Muscle layer of duodenum (tissue), 2 donors: ENCODE measurements around the gene ARL5C.

Experiments used
- H3K27ac ChIP-seq: one replicate; pipeline ENCODE4 v1.7.0; 2013; ENCODE audit warnings: mild to moderate bottlenecking, low read length
- H3K27me3 ChIP-seq: one replicate; pipeline ENCODE4 v1.7.0; 2013; ENCODE audit warnings: low read depth, mild to moderate bottlenecking, control low read depth, low read length
- H3K36me3 ChIP-seq, 2 donors: one replicate each; pipeline ENCODE4 v1.7.0; 2013; ENCODE audit warnings: low read length in 2 of 2, control low read depth in 1 of 2, mild to moderate bottlenecking in 1 of 2; ENCODE audit not compliant: insufficient read depth in 2 of 2, control insufficient read depth in 1 of 2
- H3K4me1 ChIP-seq, 2 donors: one replicate each; pipeline ENCODE4 v1.7.0; 2013; ENCODE audit warnings: low read length in 2 of 2, mild to moderate bottlenecking in 2 of 2, control low read depth in 1 of 2, moderate library complexity in 1 of 2; ENCODE audit not compliant: insufficient read depth in 2 of 2, control insufficient read depth in 1 of 2
- H3K4me3 ChIP-seq, 2 donors: one replicate each; pipeline ENCODE4 v1.7.0; 2013; ENCODE audit warnings: low read length in 2 of 2, low read depth in 1 of 2, mild to moderate bottlenecking in 1 of 2
- H3K9me3 ChIP-seq, 2 donors: one replicate each; pipeline ENCODE4 v1.7.0; 2013; ENCODE audit warnings: low read length in 2 of 2, control low read depth in 1 of 2, mild to moderate bottlenecking in 1 of 2; ENCODE audit not compliant: control insufficient read depth in 1 of 2
- donor health status: healthy.

ARL5C gene

DNA sequence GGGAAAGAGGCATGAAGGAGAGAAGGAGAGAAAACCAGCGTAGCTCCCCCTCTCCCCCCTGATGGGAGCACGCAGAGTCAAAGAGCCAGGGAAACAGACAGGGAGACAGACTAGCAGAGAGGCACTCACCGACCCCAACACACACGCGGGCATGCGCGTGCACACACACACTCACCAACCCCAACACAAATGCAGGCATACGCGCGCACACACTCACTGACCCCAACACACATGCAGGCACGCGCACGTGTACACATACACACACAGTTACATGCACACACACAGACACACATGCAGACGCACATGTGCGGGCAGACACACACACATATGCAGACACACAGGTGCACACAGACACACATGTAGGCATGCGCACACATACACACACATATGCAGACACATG, 26.9 kb upstream of the ARL5C start:
- no peaks in the 10 kb centered on the region for H3K27me3 ChIP-seq
- H3K4me1 ChIP-seq = peaks cover 4 to 26% of the 10 kb centered on the region in 2 donors
- H3K9me3 ChIP-seq = no peaks in the 10 kb centered on the region
- H3K36me3 ChIP-seq = peaks cover 11 to 22% of the 10 kb centered on the region in 2 donors
- no peak overlapping the region for H3K4me3 ChIP-seq
- H3K27ac ChIP-seq = no peak overlapping the region

DNA sequence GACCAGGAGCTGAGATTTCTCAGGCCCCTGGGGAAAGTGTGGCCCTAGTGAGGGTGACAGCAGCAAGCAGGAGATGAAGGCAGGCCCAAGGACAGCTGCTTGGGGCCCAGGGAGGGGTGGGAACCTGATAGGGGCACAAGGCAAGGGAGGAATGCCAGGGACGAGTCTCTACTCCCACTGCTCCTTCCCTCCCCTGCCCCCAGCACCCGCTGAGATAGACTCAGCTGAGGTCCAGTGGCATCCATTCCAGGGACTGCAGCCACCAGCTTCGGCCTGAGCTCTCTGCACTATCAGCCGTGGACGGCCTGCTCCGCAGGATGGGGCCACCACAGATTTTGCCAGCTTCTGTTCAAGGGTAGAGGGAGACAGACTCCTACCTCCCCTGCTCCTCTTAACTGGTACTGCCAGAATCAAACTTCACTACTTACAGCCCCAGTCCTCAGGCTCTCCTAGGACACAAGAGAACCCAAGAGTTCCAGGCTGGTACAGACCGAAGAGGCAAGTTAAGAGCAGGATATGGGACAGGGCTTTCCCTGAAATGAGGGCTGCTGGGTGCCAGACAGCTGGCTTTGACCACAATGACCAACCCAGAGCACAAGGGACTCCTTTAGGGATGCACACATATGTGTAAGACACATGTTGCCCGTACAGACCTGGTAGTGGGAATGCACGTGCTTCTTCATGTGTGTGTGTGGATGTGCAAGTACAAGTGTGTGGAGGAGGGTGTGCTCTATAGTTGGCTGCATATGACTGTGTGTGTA, 26.0 kb upstream of the ARL5C start:
- Histone ChIP-seq H3K27ac (no peak overlapping the region), H3K36me3 (peaks cover 17 to 29% of the 10 kb centered on the region in 2 donors), H3K4me3 (no peak overlapping the region), H3K4me1 (peaks cover 4 to 24% of the 10 kb centered on the region in 2 donors), H3K9me3 (no peaks in the 10 kb centered on the region), H3K27me3 (no peaks in the 10 kb centered on the region)

DNA sequence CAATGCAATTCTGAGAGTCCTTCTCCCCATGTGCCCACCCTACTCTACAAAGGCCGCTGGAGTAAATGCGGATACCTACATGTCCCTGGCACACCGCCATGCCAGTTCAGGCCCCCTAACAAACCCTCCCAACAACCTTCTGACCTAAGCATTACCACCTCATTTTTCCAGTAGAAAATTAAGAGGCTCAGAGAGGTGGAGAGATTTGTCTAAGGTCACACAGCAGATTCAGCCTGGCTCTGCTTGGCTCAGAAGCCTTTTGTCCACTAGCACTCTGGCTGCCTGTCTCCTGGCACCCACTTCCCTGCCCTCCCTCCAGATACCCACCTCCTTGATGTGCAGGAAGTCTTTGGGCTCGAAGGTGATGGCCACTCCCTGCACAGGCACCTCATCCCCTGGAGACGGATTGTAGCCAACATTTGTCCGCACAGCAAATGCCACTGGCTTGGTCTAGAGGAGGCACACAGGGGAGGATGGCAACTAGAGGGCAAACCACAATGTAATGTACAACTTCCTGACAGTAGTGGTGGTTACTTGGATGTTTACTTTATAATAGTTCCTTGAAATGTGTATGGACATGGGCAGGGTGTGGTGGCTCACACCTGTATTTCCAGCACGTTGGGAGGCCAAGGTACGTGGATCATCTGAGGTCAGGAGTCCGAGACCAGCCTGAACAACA, 21.3 kb upstream of the ARL5C start:
- Histone ChIP-seq H3K36me3 (peaks cover 19 to 59% of the 10 kb centered on the region in 2 donors), H3K27me3 (no peaks in the 10 kb centered on the region), H3K9me3 (no peaks in the 10 kb centered on the region), H3K27ac (no peak overlapping the region), H3K4me3 (no peak overlapping the region), H3K4me1 (no peaks in the 10 kb centered on the region)

DNA sequence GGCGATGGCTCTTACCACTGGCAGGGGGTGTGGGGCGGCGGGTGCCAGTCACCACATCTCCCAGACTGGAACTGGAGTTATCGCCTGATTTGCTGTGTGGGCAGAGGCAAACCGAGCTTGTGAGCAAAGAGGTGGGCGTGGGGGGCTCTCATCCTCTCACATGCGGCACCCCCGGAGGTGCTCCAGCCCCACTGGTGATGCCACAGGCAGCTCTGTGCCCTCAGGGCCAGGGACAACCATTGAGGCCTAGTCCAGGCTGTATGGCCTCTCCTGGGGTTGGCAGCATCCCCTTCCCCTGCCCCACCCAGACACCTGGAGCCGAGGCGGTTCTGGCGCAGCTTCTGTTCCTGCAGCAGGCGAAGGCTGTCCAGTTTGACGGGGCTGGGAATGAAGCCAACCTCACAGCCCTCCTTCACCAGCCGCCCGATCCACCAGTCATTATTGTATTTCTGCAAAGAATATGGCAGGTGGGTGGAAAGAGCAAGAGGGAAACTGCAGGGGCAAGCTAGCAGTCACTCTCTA, 20.6 kb upstream of the ARL5C start:
- Histone ChIP-seq H3K9me3 (no peaks in the 10 kb centered on the region), H3K27ac (no peak overlapping the region), H3K4me1 (no peaks in the 10 kb centered on the region), H3K27me3 (no peaks in the 10 kb centered on the region), H3K36me3 (peaks cover 14 to 53% of the 10 kb centered on the region in 2 donors), H3K4me3 (no peak overlapping the region)

DNA sequence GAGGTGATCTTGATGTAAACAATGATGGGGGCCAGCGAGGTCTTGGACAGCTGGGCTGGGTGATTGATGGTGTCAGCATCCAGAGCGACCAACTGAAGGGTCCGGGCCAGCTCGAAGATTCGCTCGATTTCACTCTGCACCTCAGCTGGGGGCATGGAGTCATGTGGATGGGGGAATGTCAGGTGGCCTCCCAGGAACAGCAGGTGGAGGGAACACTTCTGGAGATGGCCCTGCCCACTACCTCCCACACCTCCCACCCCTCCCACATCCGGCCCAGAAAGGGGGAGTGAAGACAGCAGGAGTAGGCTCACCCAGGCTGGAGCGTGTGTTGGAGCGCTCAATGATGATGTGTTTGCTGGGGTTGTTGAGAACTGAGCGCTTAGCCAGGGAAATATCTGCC, 17.8 kb upstream of the ARL5C start:
- H3K36me3 ChIP-seq = peaks cover 10 to 58% of the 10 kb centered on the region in 2 donors
- no peaks in the 10 kb centered on the region for H3K9me3 ChIP-seq
- no peaks in the 10 kb centered on the region for H3K27me3 ChIP-seq
- no peak overlapping the region for H3K4me3 ChIP-seq
- H3K4me1 ChIP-seq = no peaks in the 10 kb centered on the region
- H3K27ac ChIP-seq = no peak overlapping the region

DNA sequence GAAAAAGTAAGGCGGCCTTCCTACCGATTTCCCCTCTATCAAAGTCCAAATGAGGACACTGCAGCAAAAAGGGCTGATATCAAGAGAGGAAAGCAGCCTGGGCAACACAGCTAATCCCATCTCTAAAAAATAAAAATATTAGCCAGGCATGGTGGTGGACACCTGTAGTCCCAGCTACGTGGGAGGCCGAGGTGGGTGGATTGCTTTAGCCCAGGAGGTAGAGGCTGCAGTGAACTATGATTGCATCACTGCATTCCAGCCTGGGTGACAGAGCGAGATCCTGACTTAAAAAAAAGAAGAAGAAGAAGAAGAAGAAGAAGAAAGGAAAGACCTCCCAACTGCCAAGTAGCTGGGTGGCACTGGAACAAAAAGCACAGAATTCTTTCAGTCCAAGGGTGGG, 17.1 kb upstream of the ARL5C start:
- H3K4me3 ChIP-seq = no peak overlapping the region
- H3K27me3 ChIP-seq = no peaks in the 10 kb centered on the region
- H3K9me3 ChIP-seq = no peaks in the 10 kb centered on the region
- H3K4me1 ChIP-seq = no peaks in the 10 kb centered on the region
- peaks cover 10 to 53% of the 10 kb centered on the region in 2 donors for H3K36me3 ChIP-seq
- no peak overlapping the region for H3K27ac ChIP-seq

DNA sequence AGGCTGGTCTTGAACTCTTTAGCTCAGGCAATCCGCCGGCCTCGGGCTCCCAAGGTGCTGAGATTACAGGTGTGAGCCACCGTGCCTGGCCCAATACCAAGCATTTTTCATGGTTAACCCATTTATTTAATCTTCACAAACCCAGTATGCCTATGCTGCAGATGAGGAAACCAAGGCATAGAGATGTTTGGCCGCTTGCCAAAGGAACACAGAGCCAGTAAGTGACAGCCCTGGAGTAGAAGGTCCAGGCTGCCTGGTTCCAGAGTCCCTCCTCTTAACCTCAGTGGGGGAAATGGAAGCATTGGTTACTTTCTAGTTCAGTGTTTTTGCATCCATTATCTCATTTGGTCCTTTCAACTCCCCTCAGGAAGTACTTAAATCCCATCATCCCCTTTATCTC, 15.3 kb upstream of the ARL5C start:
- peaks cover 9 to 58% of the 10 kb centered on the region in 2 donors for H3K36me3 ChIP-seq
- no peak overlapping the region for H3K4me3 ChIP-seq
- H3K27me3 ChIP-seq = no peaks in the 10 kb centered on the region
- no peaks in the 10 kb centered on the region for H3K9me3 ChIP-seq
- no peak overlapping the region for H3K27ac ChIP-seq
- H3K4me1 ChIP-seq = no peaks in the 10 kb centered on the region

DNA sequence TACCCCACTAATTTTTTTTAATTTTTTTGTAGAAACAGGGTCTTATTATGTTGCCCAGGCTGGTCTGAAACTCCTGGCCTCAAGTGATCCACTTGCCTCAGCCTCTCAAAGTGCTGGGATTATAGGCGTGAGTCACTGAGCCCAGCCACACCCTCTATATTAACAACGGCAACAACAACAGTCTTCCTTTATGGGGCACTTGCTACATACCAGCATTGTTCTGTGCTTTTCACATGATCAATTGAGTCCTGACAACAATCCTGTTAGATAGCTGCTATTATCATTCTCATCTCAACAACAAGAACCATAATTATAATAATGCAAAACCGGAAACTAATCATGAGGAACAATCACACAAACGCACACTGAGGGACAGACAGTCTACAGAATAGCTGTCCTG, 12.6 kb upstream of the ARL5C start:
- Histone ChIP-seq H3K36me3 (peaks cover 5 to 39% of the 10 kb centered on the region in 2 donors), H3K27ac (no peak overlapping the region), H3K9me3 (no peaks in the 10 kb centered on the region), H3K27me3 (no peaks in the 10 kb centered on the region), H3K4me1 (no peaks in the 10 kb centered on the region), H3K4me3 (no peak overlapping the region)

DNA sequence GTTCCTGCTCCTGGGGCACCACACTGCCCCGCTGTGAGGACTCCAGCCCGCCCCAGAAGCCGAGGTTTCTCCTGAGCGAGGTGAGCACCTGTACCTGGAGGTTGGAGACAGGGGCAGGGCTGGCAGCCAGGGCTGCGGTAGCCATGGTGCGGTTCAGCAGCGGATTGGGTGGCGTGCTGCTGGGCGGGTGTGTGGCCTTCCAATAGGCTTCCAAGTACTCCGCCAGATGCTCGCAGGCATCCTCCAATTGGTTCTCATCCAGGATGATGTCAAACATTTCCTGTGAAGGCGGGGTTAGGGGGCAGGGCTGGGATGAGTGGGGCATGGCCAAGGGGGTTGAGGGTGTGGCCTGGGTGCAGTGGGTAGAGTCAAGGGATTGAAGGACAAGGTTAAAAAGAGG, 11.3 kb upstream of the ARL5C start:
- Histone ChIP-seq H3K36me3 (peaks cover 5 to 31% of the 10 kb centered on the region in 2 donors), H3K27ac (no peak overlapping the region), H3K4me1 (no peaks in the 10 kb centered on the region), H3K27me3 (no peaks in the 10 kb centered on the region), H3K4me3 (no peak overlapping the region), H3K9me3 (no peaks in the 10 kb centered on the region)

DNA sequence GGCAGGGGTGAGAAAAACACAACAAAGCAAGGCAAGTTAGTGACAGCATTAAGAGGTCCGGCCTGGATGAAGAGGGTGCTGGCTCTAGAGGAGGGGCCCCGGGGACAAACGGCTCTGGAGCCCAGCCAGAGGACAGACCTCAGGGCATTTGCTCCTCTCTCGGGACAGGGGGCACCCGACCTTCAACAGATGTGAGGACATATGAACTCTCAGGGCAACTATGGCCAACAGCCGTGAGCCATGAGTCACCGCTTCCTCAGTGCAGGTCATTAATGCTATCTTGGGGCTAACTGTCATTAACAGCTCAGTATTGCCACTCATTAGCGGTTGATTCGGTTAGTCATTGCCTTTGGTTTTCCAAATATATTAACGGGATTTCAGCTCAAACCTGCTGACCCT, 9.7 kb upstream of the ARL5C start:
- Histone ChIP-seq H3K4me3 (no peak overlapping the region), H3K27me3 (no peaks in the 10 kb centered on the region)

DNA sequence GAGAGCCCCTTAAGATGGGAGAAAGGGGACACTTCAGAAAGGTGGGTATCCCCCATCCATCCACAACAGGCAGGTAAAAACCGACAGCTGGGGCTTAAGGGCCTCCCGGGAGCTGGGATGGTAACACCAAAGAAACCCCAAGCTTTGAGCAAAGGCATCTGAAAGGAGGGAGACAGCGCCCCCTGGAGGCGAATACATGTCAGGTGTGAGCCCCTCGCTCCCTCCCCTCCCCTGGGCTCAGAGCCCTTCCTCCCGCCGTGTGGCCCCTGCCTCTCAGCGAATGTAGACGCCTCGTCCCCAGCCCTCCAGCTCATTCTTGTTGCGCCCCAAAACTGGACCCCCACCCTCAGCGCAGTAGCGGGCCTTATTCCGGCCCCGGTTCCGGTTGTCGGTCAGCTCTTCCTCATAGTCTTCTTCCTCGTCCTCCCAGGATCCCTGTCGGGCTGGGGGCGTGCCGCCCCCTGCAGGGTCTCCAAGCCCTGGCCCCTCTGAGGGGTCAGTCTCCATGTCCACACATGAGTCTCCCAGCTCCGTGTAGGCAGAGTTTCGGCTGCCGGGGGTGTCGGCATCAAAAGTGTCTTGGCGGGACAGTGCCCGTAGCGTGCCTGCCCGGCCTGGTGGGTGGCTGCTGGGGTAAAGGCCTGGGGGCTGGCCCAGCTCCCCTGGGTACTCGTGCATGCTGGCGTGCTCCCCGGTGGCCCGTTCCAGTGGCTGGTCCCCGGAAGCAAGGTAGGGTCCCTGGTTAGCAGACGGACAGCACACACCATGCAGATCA, 9.1 kb upstream of the ARL5C start:
- Histone ChIP-seq H3K36me3 (peaks cover 5 to 27% of the 10 kb centered on the region in 2 donors), H3K4me1 (no peaks in the 10 kb centered on the region), H3K4me3 (no peak overlapping the region), H3K9me3 (no peaks in the 10 kb centered on the region), H3K27ac (no peak overlapping the region), H3K27me3 (no peaks in the 10 kb centered on the region)

More for the DNA sequence above, 9.7 kb upstream of the ARL5C start:
- Histone ChIP-seq H3K9me3 (no peaks in the 10 kb centered on the region), H3K27ac (no peak overlapping the region), H3K4me1 (no peaks in the 10 kb centered on the region), H3K36me3 (peaks cover 5 to 27% of the 10 kb centered on the region in 2 donors)
